Parathyroid adenoma (tissue), 2 donors: ENCODE data around the gene PLCB3.
A peak's percentile ranks its signal among the peaks of the same experiment; 100 is the strongest.

Experiments used
- H2AFZ ChIP-seq: fragments of 300-600 bp; sonication (generic); one replicate; pipeline ENCODE4 v1.7.0; 2017; ENCODE audit warnings: antibody characterized with exemption, mild to moderate bottlenecking
- H3K27ac ChIP-seq: fragments of 300-600 bp; sonication (generic); one replicate; pipeline ENCODE4 v1.7.0; 2017
- H3K27me3 ChIP-seq: fragments of 300-600 bp; sonication (generic); one replicate; pipeline ENCODE4 v1.7.0; 2017; ENCODE audit warnings: low read length; ENCODE audit not compliant: control insufficient read depth, insufficient read depth
- H3K36me3 ChIP-seq: fragments of 300-600 bp; sonication (generic); one replicate; pipeline ENCODE4 v1.7.0; 2017; ENCODE audit warnings: low read length; ENCODE audit not compliant: control insufficient read depth, insufficient read depth
- H3K4me1 ChIP-seq: fragments of 300-600 bp; sonication (generic); one replicate; pipeline ENCODE4 v1.7.0; 2017; ENCODE audit warnings: control low read depth
- H3K4me2 ChIP-seq: fragments of 300-600 bp; sonication (generic); one replicate; pipeline ENCODE4 v1.7.0; 2017; ENCODE audit warnings: low read length
- H3K4me3 ChIP-seq: fragments of 300-600 bp; sonication (generic); one replicate; pipeline ENCODE4 v1.7.0; 2017; ENCODE audit warnings: low read depth, low read length
- H3K79me2 ChIP-seq: fragments of 300-600 bp; sonication (generic); one replicate; pipeline ENCODE4 v1.7.0; 2017; ENCODE audit warnings: control low read depth
- H3K9ac ChIP-seq: fragments of 300-600 bp; sonication (generic); one replicate; pipeline ENCODE4 v1.7.0; 2017; ENCODE audit warnings: mild to moderate bottlenecking
- H3K9me3 ChIP-seq: fragments of 300-600 bp; sonication (generic); one replicate; pipeline ENCODE4 v1.7.0; 2017; ENCODE audit warnings: low read length; ENCODE audit not compliant: control insufficient read depth
- CTCF ChIP-seq: fragments of 300-600 bp; sonication (generic); IDR thresholded peaks from one replicate; pipeline ENCODE4 v1.7.0; 2017; ENCODE audit warnings: antibody characterized with exemption, mild to moderate bottlenecking
- donor health status: primary hyperparathyroidism.

The PLCB3 gene

GRCh38 chr11:64241491-64242374, 9.6 kb upstream of the PLCB3 start:
- TF ChIP-seq CTCF: no peak
- Histone ChIP-seq H3K36me3 (no peaks in the 10 kb centered on the region), H3K9me3 (no peaks in the 10 kb centered on the region), H3K4me1 (peaks cover 12% of the 10 kb centered on the region), H2AFZ (peak overlapping the region; percentile 78), H3K27ac (peak overlapping the region; percentile 99), H3K4me2 (peak overlapping the region; percentile 81), H3K9ac (peak overlapping the region; percentile 53), H3K27me3 (no peaks in the 10 kb centered on the region), H3K79me2 (no peaks in the 10 kb centered on the region), H3K4me3 (peak overlapping the region; percentile 79)

- no peak overlapping the region for H3K4me3 ChIP-seq
- H3K27ac ChIP-seq: no peak overlapping the region
- no peak for TF ChIP-seq CTCF
- no peaks in the 10 kb centered on the region for H3K79me2 ChIP-seq
- H3K4me2 ChIP-seq: no peak overlapping the region
- no peak overlapping the region for H3K9ac ChIP-seq
- no peaks in the 10 kb centered on the region for H3K36me3 ChIP-seq
- H3K4me1 ChIP-seq: peaks cover 12% of the 10 kb centered on the region
- no peak overlapping the region for H2AFZ ChIP-seq
- H3K27me3 ChIP-seq: no peaks in the 10 kb centered on the region
- H3K9me3 ChIP-seq: no peaks in the 10 kb centered on the region
These were observed 8.0 kb upstream of the PLCB3 start for GRCh38 chr11:64243236-64243854.

- no peaks in the 10 kb centered on the region for H3K36me3 ChIP-seq
- H3K4me3 ChIP-seq: no peak overlapping the region
- no peaks in the 10 kb centered on the region for H3K9me3 ChIP-seq
- no peaks in the 10 kb centered on the region for H3K27me3 ChIP-seq
- no peak overlapping the region for H3K9ac ChIP-seq
- no peak overlapping the region for H3K4me2 ChIP-seq
- H3K79me2 ChIP-seq: no peaks in the 10 kb centered on the region
- H3K4me1 ChIP-seq: peaks cover 12% of the 10 kb centered on the region
- H2AFZ ChIP-seq: no peak overlapping the region
- no peak overlapping the region for H3K27ac ChIP-seq
- TF ChIP-seq CTCF: no peak
These were observed 7.2 kb upstream of the PLCB3 start for GRCh38 chr11:64244107-64244506.

GRCh38 chr11:64244966-64245365, 6.4 kb upstream of the PLCB3 start:
- Histone ChIP-seq H3K27ac (no peak overlapping the region), H3K36me3 (no peaks in the 10 kb centered on the region), H3K4me1 (peaks cover 8% of the 10 kb centered on the region), H3K9me3 (no peaks in the 10 kb centered on the region), H3K27me3 (no peaks in the 10 kb centered on the region), H2AFZ (no peak overlapping the region), H3K9ac (no peak overlapping the region), H3K4me2 (peak overlapping the region; percentile 75), H3K4me3 (no peak overlapping the region), H3K79me2 (no peaks in the 10 kb centered on the region)
- no peak for TF ChIP-seq CTCF
